Endothelial cell of umbilical vein (primary cell): Measurements from ENCODE around the gene MCC.

ENCODE experiments used
- EZH2 ChIP-seq: IDR thresholded peaks from 2 replicates; pipeline ENCODE4 v1.6.1; 2012; ENCODE audit warnings: borderline replicate concordance, low read depth, mild to moderate bottlenecking, moderate library complexity, low read length, inconsistent platforms; ENCODE audit not compliant: severe bottlenecking
- FOS ChIP-seq: IDR thresholded peaks from 2 replicates; pipeline ENCODE4 v1.6.1; 2011; ENCODE audit warnings: mild to moderate bottlenecking, low read length, moderate library complexity, borderline replicate concordance; ENCODE audit not compliant: insufficient read depth
- GATA2 ChIP-seq: IDR thresholded peaks from 2 replicates; pipeline ENCODE4 v1.7.0; 2011; ENCODE audit warnings: low read depth, mild to moderate bottlenecking, moderate library complexity, mixed read lengths, low read length; ENCODE audit not compliant: insufficient read length, insufficient read depth
- JUN ChIP-seq: IDR thresholded peaks from 2 replicates; pipeline ENCODE4 v1.6.1; 2011; ENCODE audit warnings: borderline replicate concordance, low read depth; ENCODE audit not compliant: insufficient read length, insufficient read depth
- MYC ChIP-seq: IDR thresholded peaks from one replicate; pipeline ENCODE4 v1.6.1; 2011; ENCODE audit warnings: mild to moderate bottlenecking, low read depth, low read length
- POLR2A ChIP-seq: IDR thresholded peaks from 2 replicates; pipeline ENCODE4 v1.6.1; 2012; ENCODE audit warnings: low read depth, mild to moderate bottlenecking, control low read depth, low read length
- POLR2AphosphoS5 ChIP-seq: IDR thresholded peaks from 2 replicates; pipeline ENCODE4 v1.6.1; 2012; ENCODE audit warnings: low read depth, mild to moderate bottlenecking, control low read depth, low read length, moderate library complexity; ENCODE audit not compliant: insufficient read depth
- TF ChIP-seq, protein P1 (sequence below), 2 donors: IDR thresholded peaks; 1 replicate in 1 of 2; 2 replicates in 1 of 2; pipeline ENCODE4 v1.5.1; 2011; ENCODE audit warnings: low read length in 2 of 2, mild to moderate bottlenecking in 2 of 2, moderate library complexity in 2 of 2, control low read depth in 1 of 2, inconsistent platforms in 1 of 2, low read depth in 1 of 2; ENCODE audit not compliant: insufficient read depth in 1 of 2; ENCODE audit errors: extremely low read depth in 1 of 2
- TF ChIP-seq, protein P2 (sequence below): IDR thresholded peaks from 2 replicates; pipeline ENCODE4 v1.6.1; 2011; ENCODE audit not compliant: insufficient read depth, insufficient read length

DNA sequence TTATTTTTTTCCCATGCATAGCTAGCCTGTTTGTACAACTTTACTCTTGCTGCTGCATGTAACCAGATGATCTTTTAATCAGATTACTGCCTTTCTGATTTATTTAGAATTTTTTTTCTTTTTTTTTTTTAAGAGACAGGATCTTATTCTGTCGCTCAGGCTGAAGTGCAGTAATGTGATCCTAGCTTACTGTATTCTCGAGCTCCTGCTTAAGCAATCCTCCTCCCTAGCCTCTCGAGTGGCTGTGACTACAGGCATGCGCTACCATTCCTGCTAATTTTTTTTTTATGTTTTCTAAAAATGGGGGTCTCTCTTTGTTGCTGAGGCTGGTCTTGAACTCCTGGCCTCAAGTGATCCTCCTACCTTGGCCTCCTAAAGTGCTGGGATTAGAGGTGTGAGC is 502.0 kb downstream of the MCC start:
- TF ChIP-seq, protein P1, sequence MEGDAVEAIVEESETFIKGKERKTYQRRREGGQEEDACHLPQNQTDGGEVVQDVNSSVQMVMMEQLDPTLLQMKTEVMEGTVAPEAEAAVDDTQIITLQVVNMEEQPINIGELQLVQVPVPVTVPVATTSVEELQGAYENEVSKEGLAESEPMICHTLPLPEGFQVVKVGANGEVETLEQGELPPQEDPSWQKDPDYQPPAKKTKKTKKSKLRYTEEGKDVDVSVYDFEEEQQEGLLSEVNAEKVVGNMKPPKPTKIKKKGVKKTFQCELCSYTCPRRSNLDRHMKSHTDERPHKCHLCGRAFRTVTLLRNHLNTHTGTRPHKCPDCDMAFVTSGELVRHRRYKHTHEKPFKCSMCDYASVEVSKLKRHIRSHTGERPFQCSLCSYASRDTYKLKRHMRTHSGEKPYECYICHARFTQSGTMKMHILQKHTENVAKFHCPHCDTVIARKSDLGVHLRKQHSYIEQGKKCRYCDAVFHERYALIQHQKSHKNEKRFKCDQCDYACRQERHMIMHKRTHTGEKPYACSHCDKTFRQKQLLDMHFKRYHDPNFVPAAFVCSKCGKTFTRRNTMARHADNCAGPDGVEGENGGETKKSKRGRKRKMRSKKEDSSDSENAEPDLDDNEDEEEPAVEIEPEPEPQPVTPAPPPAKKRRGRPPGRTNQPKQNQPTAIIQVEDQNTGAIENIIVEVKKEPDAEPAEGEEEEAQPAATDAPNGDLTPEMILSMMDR (IDR thresholded peaks at IDR 0.05; ENCODE audit: extremely low read depth in 1 of 2, insufficient read depth in 1 of 2, low read depth in 1 of 2, low read length in 2 of 2) = no peak
- no peak for TF ChIP-seq POLR2AphosphoS5
- TF ChIP-seq POLR2A = no peak
- TF ChIP-seq EZH2 = no peak
- TF ChIP-seq JUN = no peak
- TF ChIP-seq, protein P2, sequence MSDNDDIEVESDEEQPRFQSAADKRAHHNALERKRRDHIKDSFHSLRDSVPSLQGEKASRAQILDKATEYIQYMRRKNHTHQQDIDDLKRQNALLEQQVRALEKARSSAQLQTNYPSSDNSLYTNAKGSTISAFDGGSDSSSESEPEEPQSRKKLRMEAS = no peak
- no peak for TF ChIP-seq FOS
- TF ChIP-seq GATA2 = no peak
- TF ChIP-seq MYC = no peak
